ENCODE data around the gene PLCB2. TPM values are rescaled to one million over a fixed set of nuclear protein-coding genes. Genes with fewer than 3 reads are reported as not detected.

Gene PLCB2
- total and polyA plus RNA-seq, 4 experiments from 2014 or later = 22.6 to 219 (median 124) TPM

GRCh38 chr15:40258544-40258943, 49.2 kb downstream of the PLCB2 start:
- no peak overlapping the region for H3K27ac ChIP-seq (ENCODE audit: low read depth, low read length)
- H3K27ac Mint-ChIP-seq = no peak overlapping the region
- H3K36me3 ChIP-seq (ENCODE audit: insufficient read depth, low read length) = no peaks in the 10 kb centered on the region
- peaks cover 9% of the 10 kb centered on the region in 2 donors for H3K27me3 Mint-ChIP-seq
- H3K9me3 ChIP-seq (ENCODE audit: control insufficient read depth in 1 of 2, low read length in 2 of 2) = no peaks in the 10 kb centered on the region
- H3K9me3 Mint-ChIP-seq = peaks cover 0 to 3% (median 0%) of the 10 kb centered on the region in 8 donors
- H3K4me3 Mint-ChIP-seq = no peak overlapping the region
- H3K4me1 ChIP-seq (ENCODE audit: insufficient read depth, low read length) = no peaks in the 10 kb centered on the region
- peaks cover 2 to 13% (median 5%) of the 10 kb centered on the region in 4 donors for H3K4me1 Mint-ChIP-seq
- ChIA-PET CTCF (ENCODE audit: partially characterized antibody) (interaction anchor here (1.1 to 1.2 kb wide), 3 partner anchors 16 to 41 kb away, joined by 3 to 4 read pairs (median 3); no protein-coding TSS in a partner anchor), POLR2A (ENCODE audit: partially characterized antibody) (no interaction called here)
- peaks cover 3% of the 10 kb centered on the region for H3K27me3 ChIP-seq (ENCODE audit: insufficient read depth, low read length)
- no peaks in the 10 kb centered on the region for H3K36me3 Mint-ChIP-seq
- intact Hi-C loops (cut with micrococcal nuclease) = no loop called here
- H3K4me3 ChIP-seq (ENCODE audit: low read length in 2 of 2) = no peak overlapping the region
- DNase-seq = no peak

- H3K4me1 Mint-ChIP-seq = peaks cover 2 to 17% (median 9%) of the 10 kb centered on the region in 4 donors
- H3K36me3 ChIP-seq (ENCODE audit: insufficient read depth, low read length) = no peaks in the 10 kb centered on the region
- intact Hi-C loops (cut with micrococcal nuclease) = no loop called here
- ChIA-PET POLR2A (ENCODE audit: partially characterized antibody) (no interaction called here), CTCF (ENCODE audit: partially characterized antibody) (interaction anchor here (1.1 to 1.7 kb wide), 5 partner anchors 14 to 41 kb away, joined by 3 to 5 read pairs (median 4); no protein-coding TSS in a partner anchor)
- H3K9me3 Mint-ChIP-seq = peaks cover 0 to 3% (median 0%) of the 10 kb centered on the region in 8 donors
- no peak overlapping the region for H3K27ac ChIP-seq (ENCODE audit: low read depth, low read length)
- no peak for DNase-seq
- peaks cover 5% of the 10 kb centered on the region for H3K4me1 ChIP-seq (ENCODE audit: insufficient read depth, low read length)
- no peak overlapping the region for H3K4me3 Mint-ChIP-seq
- H3K36me3 Mint-ChIP-seq = no peaks in the 10 kb centered on the region
- H3K27me3 Mint-ChIP-seq = peaks cover 14% of the 10 kb centered on the region in 2 donors
- peaks cover 7% of the 10 kb centered on the region for H3K27me3 ChIP-seq (ENCODE audit: insufficient read depth, low read length)
- H3K4me3 ChIP-seq (ENCODE audit: low read length in 2 of 2) = no peak overlapping the region
- no peaks in the 10 kb centered on the region for H3K9me3 ChIP-seq (ENCODE audit: control insufficient read depth in 1 of 2, low read length in 2 of 2)
- no peak overlapping the region for H3K27ac Mint-ChIP-seq
Observed at GRCh38 chr15:40257656-40258450, 49.9 kb downstream of the PLCB2 start.

- intact Hi-C loops (cut with micrococcal nuclease) = no loop called here
- Mint-ChIP-seq H3K4me3 (no peak overlapping the region), H3K27ac (peak overlapping the region in 3 of 7 donors; percentile 32 to 72 (median 35)), H3K27me3 (peaks cover 14% of the 10 kb centered on the region in 2 donors), H3K4me1 (peaks cover 2 to 18% (median 9%) of the 10 kb centered on the region in 4 donors), H3K36me3 (no peaks in the 10 kb centered on the region), H3K9me3 (peaks cover 0 to 1% (median 0%) of the 10 kb centered on the region in 8 donors)
- ChIA-PET CTCF (ENCODE audit: partially characterized antibody) (interaction anchor here (1.2 to 1.7 kb wide), 2 partner anchors 15 to 23 kb away, joined by 4 to 5 read pairs; no protein-coding TSS in a partner anchor), POLR2A (ENCODE audit: partially characterized antibody) (no interaction called here)
- Histone ChIP-seq H3K4me1 (ENCODE audit: insufficient read depth, low read length) (peaks cover 5% of the 10 kb centered on the region), H3K36me3 (ENCODE audit: insufficient read depth, low read length) (no peaks in the 10 kb centered on the region), H3K27ac (ENCODE audit: low read depth, low read length) (no peak overlapping the region), H3K4me3 (ENCODE audit: low read length in 2 of 2) (no peak overlapping the region), H3K9me3 (ENCODE audit: control insufficient read depth in 1 of 2, low read length in 2 of 2) (no peaks in the 10 kb centered on the region), H3K27me3 (ENCODE audit: insufficient read depth, low read length) (peaks cover 7% of the 10 kb centered on the region)
- peak in 1 of 5 donors; percentile 38 for DNase-seq
Observed at GRCh38 chr15:40256638-40257235, 51.0 kb downstream of the PLCB2 start.

- peaks cover 0 to 1% (median 0%) of the 10 kb centered on the region in 8 donors for H3K9me3 Mint-ChIP-seq
Observed at GRCh38 chr15:40255033-40255432, 52.7 kb downstream of the PLCB2 start.

GRCh38 chr15:40254452-40254851, 53.3 kb downstream of the PLCB2 start:
- no peak for DNase-seq
- H3K4me3 Mint-ChIP-seq = peak overlapping the region in 2 of 8 donors; percentile 2 to 13
- ChIA-PET CTCF (ENCODE audit: partially characterized antibody) (interaction anchor here (0.5 to 2.9 kb wide), 4 partner anchors 9 to 190 kb away, joined by 3 to 14 read pairs (median 3); no protein-coding TSS in a partner anchor), POLR2A (ENCODE audit: partially characterized antibody) (no interaction called here)
- intact Hi-C loops (cut with micrococcal nuclease) = no loop called here
- H3K4me1 ChIP-seq (ENCODE audit: insufficient read depth, low read length) = peaks cover 5% of the 10 kb centered on the region
- no peak overlapping the region for H3K27ac ChIP-seq (ENCODE audit: low read depth, low read length)
- no peak overlapping the region for H3K4me3 ChIP-seq (ENCODE audit: low read length in 2 of 2)
- peaks cover 2 to 18% (median 12%) of the 10 kb centered on the region in 4 donors for H3K4me1 Mint-ChIP-seq
- H3K27me3 Mint-ChIP-seq = peaks cover 16 to 18% of the 10 kb centered on the region in 2 donors
- peaks cover 0 to 1% (median 0%) of the 10 kb centered on the region in 8 donors for H3K9me3 Mint-ChIP-seq
- H3K9me3 ChIP-seq (ENCODE audit: control insufficient read depth in 1 of 2, low read length in 2 of 2) = no peaks in the 10 kb centered on the region
- H3K36me3 ChIP-seq (ENCODE audit: insufficient read depth, low read length) = no peaks in the 10 kb centered on the region
- no peak overlapping the region for H3K27ac Mint-ChIP-seq
- no peaks in the 10 kb centered on the region for H3K36me3 Mint-ChIP-seq
- peaks cover 7% of the 10 kb centered on the region for H3K27me3 ChIP-seq (ENCODE audit: insufficient read depth, low read length)

More at GRCh38 chr15:40255033-40255432, 52.7 kb downstream of the PLCB2 start:
- Mint-ChIP-seq H3K36me3 (no peaks in the 10 kb centered on the region), H3K27ac (no peak overlapping the region), H3K4me1 (peaks cover 2 to 18% (median 12%) of the 10 kb centered on the region in 4 donors), H3K4me3 (no peak overlapping the region), H3K27me3 (peaks cover 16 to 18% of the 10 kb centered on the region in 2 donors)
- H3K27ac ChIP-seq (ENCODE audit: low read depth, low read length) = no peak overlapping the region
- no peak for DNase-seq
- no peaks in the 10 kb centered on the region for H3K9me3 ChIP-seq (ENCODE audit: control insufficient read depth in 1 of 2, low read length in 2 of 2)
- H3K27me3 ChIP-seq (ENCODE audit: insufficient read depth, low read length) = peaks cover 7% of the 10 kb centered on the region
- H3K4me3 ChIP-seq (ENCODE audit: low read length in 2 of 2) = no peak overlapping the region
- H3K36me3 ChIP-seq (ENCODE audit: insufficient read depth, low read length) = no peaks in the 10 kb centered on the region
- CTCF ChIA-PET (ENCODE audit: partially characterized antibody) = interaction anchor here (0.9 to 2.9 kb wide), 2 partner anchors 11 to 19 kb away, joined by 3 to 14 read pairs; no protein-coding TSS in a partner anchor
- intact Hi-C loops (cut with micrococcal nuclease) = no loop called here
- POLR2A ChIA-PET (ENCODE audit: partially characterized antibody) = no interaction called here
- peaks cover 5% of the 10 kb centered on the region for H3K4me1 ChIP-seq (ENCODE audit: insufficient read depth, low read length)

- Histone ChIP-seq H3K4me1 (ENCODE audit: insufficient read depth, low read length) (peaks cover 5% of the 10 kb centered on the region), H3K36me3 (ENCODE audit: insufficient read depth, low read length) (no peaks in the 10 kb centered on the region), H3K27ac (ENCODE audit: low read depth, low read length) (no peak overlapping the region), H3K9me3 (ENCODE audit: control insufficient read depth in 1 of 2, low read length in 2 of 2) (no peaks in the 10 kb centered on the region), H3K4me3 (ENCODE audit: low read length in 2 of 2) (peak overlapping the region; percentile 23 to 51), H3K27me3 (ENCODE audit: insufficient read depth, low read length) (peaks cover 7% of the 10 kb centered on the region)
- Mint-ChIP-seq H3K4me3 (peak overlapping the region; percentile 50 to 84 (median 76)), H3K4me1 (peaks cover 2 to 18% (median 12%) of the 10 kb centered on the region in 4 donors), H3K27me3 (peaks cover 16% of the 10 kb centered on the region in 2 donors), H3K27ac (peak overlapping the region in 2 of 7 donors; percentile 21 to 70), H3K36me3 (no peaks in the 10 kb centered on the region), H3K9me3 (peaks cover 0 to 1% (median 0%) of the 10 kb centered on the region in 8 donors)
- POLR2A ChIA-PET (ENCODE audit: partially characterized antibody) = interaction anchor here (1.0 kb wide), 1 partner anchor 14 kb away, joined by 3 read pairs; the partner anchor contains the start of gene PAK6
- CTCF ChIA-PET (ENCODE audit: partially characterized antibody) = interaction anchor here (0.9 to 2.9 kb wide), 2 partner anchors 12 to 21 kb away, joined by 3 to 14 read pairs; no protein-coding TSS in a partner anchor
- intact Hi-C loops (cut with micrococcal nuclease) = no loop called here
- DNase-seq = no peak
Observed at GRCh38 chr15:40253167-40253790, 54.5 kb downstream of the PLCB2 start.

All from CD4-positive, alpha-beta memory T cell (primary cell).